ENCODE measurements around the gene OTOGL.
"Not testable (repeated sequence)": the region's sequence is repeated elsewhere in the genome, so short reads cannot be mapped to it uniquely, and the experiment has no call there.

The OTOGL gene

GRCh38 chr12:80135624-80136023 is 36.3 kb downstream of the OTOGL start:
- DNase-seq, result no peak

GRCh38 chr12:80140005-80140404 is 40.7 kb downstream of the OTOGL start:
- DNase-seq, result no peak

- DNase-seq, result no peak
Observed at GRCh38 chr12:80142640-80143039, 43.3 kb downstream of the OTOGL start.

- no peak for DNase-seq
Observed at GRCh38 chr12:80143537-80143936, 44.2 kb downstream of the OTOGL start.

GRCh38 chr12:80149547-80150313 is 50.4 kb downstream of the OTOGL start:
- not testable (repeated sequence) for DNase-seq

GRCh38 chr12:80151131-80151530 is 51.8 kb downstream of the OTOGL start:
- no peak for DNase-seq

- no peak for DNase-seq
Observed at GRCh38 chr12:80154261-80154660, 54.9 kb downstream of the OTOGL start.

GRCh38 chr12:80156306-80156705 is 57.0 kb downstream of the OTOGL start:
- DNase-seq, result no peak

GRCh38 chr12:80157645-80158044 is 58.3 kb downstream of the OTOGL start:
- no peak for DNase-seq

GRCh38 chr12:80161612-80162011 is 62.3 kb downstream of the OTOGL start:
- no peak for DNase-seq

- no peak for DNase-seq
Observed at GRCh38 chr12:80162177-80162576, 62.8 kb downstream of the OTOGL start.

- DNase-seq, result no peak
Observed at GRCh38 chr12:80165746-80166145, 66.4 kb downstream of the OTOGL start.

GRCh38 chr12:80166751-80167150 is 67.4 kb downstream of the OTOGL start:
- DNase-seq, result no peak

GRCh38 chr12:80168936-80169335 is 69.6 kb downstream of the OTOGL start:
- no peak for DNase-seq

- no peak for DNase-seq
Observed at GRCh38 chr12:80170915-80171314, 71.6 kb downstream of the OTOGL start.

GRCh38 chr12:80173083-80173864 is 73.9 kb downstream of the OTOGL start:
- no peak for DNase-seq

GRCh38 chr12:80175307-80175930 is 76.1 kb downstream of the OTOGL start:
- no peak for DNase-seq

GRCh38 chr12:80176706-80177105 is 77.4 kb downstream of the OTOGL start:
- DNase-seq, result no peak

GRCh38 chr12:80178846-80179245 is 79.5 kb downstream of the OTOGL start:
- no peak for DNase-seq

- DNase-seq, result no peak
Observed at GRCh38 chr12:80183939-80184338, 84.6 kb downstream of the OTOGL start.

GRCh38 chr12:80184926-80185325 is 85.6 kb downstream of the OTOGL start:
- no peak for DNase-seq

GRCh38 chr12:80186727-80187217 is 87.4 kb downstream of the OTOGL start:
- peak; percentile 78 for DNase-seq

- DNase-seq, result no peak
Observed at GRCh38 chr12:80187660-80188090, 88.3 kb downstream of the OTOGL start.

GRCh38 chr12:80188576-80188975 is 89.2 kb downstream of the OTOGL start:
- DNase-seq, result no peak
